ENCODE results near the gene POU5F1. TPM values are rescaled to one million over a fixed set of nuclear protein-coding genes. Genes with fewer than 3 reads are reported as not detected.
"Not testable (repeated sequence)": the region's sequence is repeated elsewhere in the genome, so short reads cannot be mapped to it uniquely, and the experiment has no call there.

The POU5F1 gene
- polyA plus RNA-seq, 2 of the 4 experiments (the other 2 are of a cell fraction), result 2.7 to 2.8 TPM

DNA sequence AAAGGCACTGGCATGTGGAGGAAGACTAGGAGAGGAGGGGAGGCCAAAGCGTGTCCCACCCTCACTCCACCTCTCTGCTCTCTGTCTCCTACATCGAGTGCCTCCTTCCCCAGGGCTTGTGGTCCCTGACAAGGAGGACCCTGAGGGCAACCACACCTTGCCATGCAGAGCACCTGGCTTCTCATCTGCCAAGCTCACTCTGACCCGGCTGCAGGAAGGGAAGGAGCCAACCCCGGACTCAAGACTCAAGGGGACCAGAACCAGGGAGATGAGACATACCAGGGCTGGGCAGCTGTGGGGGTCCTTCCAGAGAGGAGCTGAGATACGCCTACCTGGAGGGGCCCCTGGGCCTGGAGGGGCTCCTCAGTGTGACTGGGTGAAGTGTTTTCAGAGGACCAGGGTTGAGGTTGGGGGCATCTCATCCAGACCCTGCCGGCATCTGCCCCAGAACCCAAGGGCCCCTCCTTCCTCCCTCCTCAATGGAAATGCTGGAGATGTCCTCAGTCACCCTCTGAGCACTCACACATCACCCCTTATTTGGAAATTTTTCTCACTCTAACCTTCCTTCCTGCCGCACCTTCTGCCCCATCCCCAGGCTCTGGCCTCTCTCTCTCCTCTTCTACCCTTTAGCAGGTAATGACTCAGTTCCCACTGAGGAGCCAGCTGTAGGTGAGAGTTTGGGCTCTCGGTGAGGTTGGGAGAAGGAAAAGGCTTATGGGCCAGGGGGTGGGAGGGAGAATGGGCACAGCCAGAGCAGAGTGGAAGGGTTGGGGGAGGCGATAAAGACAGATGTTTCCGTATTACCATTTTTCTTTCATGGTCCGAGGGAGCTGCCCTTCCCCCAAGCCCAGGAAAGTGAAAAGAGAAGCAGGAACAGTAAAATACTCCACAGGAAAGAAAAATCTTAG is 32.0 kb upstream of the POU5F1 start:
- H3K9me3 ChIP-seq, result no peaks in the 10 kb centered on the region
- H3K27ac ChIP-seq, result peak overlapping the region in 1 of 2 experiments; percentile 87; a peak in 4 of 6 replicates
- no peak for DNase-seq (ENCODE audit: low read depth in 1 of 2, low spot score in 1 of 2)
- H3K4me3 ChIP-seq, result no peak overlapping the region
- ChIA-PET CTCF (interaction anchor here (1.0 kb wide), 1 partner anchor 10 kb away, joined by 4 read pairs; no protein-coding TSS in a partner anchor), POLR2A (no interaction called here)
- TF ChIP-seq PHF8 (IDR thresholded peaks at IDR 0.05; ENCODE audit: borderline replicate concordance, low read depth) (no peak), BHLHE40 (IDR thresholded peaks at IDR 0.05; ENCODE audit: low read depth, low read length) (no peak), NR3C1 (IDR thresholded peaks at IDR 0.05) (no peak), RARB (CRISPR knock-in tag; IDR thresholded peaks at IDR 0.05) (no peak), HOXB5 (CRISPR knock-in tag; IDR thresholded peaks at IDR 0.05) (no peak), JUNB (IDR thresholded peaks at IDR 0.05) (no peak), MYC (IDR thresholded peaks at IDR 0.05; ENCODE audit: borderline replicate concordance, low read length) (no peak)
- TF ChIP-seq, protein P1, sequence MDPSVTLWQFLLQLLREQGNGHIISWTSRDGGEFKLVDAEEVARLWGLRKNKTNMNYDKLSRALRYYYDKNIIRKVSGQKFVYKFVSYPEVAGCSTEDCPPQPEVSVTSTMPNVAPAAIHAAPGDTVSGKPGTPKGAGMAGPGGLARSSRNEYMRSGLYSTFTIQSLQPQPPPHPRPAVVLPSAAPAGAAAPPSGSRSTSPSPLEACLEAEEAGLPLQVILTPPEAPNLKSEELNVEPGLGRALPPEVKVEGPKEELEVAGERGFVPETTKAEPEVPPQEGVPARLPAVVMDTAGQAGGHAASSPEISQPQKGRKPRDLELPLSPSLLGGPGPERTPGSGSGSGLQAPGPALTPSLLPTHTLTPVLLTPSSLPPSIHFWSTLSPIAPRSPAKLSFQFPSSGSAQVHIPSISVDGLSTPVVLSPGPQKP (IDR thresholded peaks at IDR 0.05; ENCODE audit: low read depth, low read length), result no peak
- peaks cover 14% of the 10 kb centered on the region for H3K4me1 ChIP-seq
- peak overlapping the region; percentile 96 for H3K4me2 ChIP-seq
- no peak for FAIRE-seq
- no peak for ATAC-seq
- 74% methylated on average over 10 of the region's 11 CpGs for WGBS (ENCODE audit: missing lambda C conversion rate)

DNA sequence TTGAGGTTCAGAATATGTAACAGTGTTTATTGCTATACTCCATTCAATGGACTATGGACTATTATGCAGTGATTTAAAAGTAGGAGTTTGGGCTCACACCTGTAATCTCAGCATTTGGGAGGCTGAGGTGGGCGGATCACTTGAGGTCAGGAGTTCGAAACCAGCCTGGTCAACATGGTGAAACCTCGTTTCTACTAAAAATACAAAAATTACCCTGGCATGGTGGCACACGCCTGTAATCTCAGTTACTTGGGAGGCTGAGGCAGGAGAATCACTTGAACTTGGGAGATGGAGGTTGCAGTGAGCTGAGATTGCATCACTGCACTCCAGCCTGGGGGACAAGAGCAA is 28.6 kb upstream of the POU5F1 start:
- DNase-seq (ENCODE audit: low read depth in 1 of 2, low spot score in 1 of 2); FAIRE-seq; H3K9me3 ChIP-seq; H3K4me2 ChIP-seq; POLR2A ChIA-PET; ATAC-seq; H3K4me3 ChIP-seq; H3K27ac ChIP-seq: not testable (repeated sequence)
- H3K4me1 ChIP-seq, result peaks cover 14% of the 10 kb centered on the region
- CTCF ChIA-PET, result interaction anchor here (2.4 kb wide), 1 partner anchor 168 kb away, joined by 12 read pairs; no protein-coding TSS in a partner anchor
- WGBS (ENCODE audit: missing lambda C conversion rate), result 100% methylated on average over 4 of the region's 4 CpGs

DNA sequence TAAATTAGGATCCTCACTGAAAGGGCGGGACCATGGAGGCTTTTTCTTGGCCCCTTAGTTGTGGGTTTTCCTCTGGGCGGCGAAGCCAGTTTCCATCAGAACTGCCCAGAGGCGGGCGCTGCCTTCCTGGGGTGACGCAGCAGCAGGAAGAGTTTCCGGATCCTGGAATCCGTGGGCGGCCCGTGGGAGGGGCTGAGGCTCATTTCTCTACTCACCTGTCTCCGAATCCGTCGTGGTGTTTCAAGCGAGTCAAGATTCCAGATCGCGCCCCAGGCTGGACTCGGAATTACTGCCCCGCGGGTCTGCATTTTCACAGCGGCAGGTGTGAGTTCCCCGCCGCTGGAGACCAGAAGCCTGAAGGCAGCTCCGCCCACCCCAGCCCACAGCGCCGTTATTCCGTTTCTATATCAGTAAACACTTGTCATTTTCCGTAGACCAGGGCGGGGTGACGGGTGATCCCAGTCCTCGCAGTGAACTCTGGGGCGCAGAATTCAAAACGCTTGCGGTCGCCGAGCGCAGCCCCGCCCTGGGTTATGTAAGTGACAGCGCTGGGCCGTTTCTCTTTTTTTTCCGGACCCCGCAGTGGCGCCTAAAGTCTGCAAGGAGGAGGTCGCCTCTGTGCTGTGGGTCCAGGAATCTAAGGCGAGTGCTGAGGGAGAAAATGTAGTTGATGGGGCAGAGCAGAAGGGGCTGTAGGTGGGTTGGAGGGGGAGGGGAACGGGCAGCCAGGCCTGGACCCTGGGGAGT is 27.2 kb upstream of the POU5F1 start:
- Histone ChIP-seq H3K4me2 (peak overlapping the region; percentile 80), H3K9me3 (no peaks in the 10 kb centered on the region), H3K4me1 (peaks cover 3% of the 10 kb centered on the region), H3K27ac (peak overlapping the region; percentile 84 to 96), H3K4me3 (peak overlapping the region; percentile 68)
- TF ChIP-seq RARB (CRISPR knock-in tag; IDR thresholded peaks at IDR 0.05) (no peak), MAFK (IDR thresholded peaks at IDR 0.05; ENCODE audit: partially characterized antibody) (no peak), PHF8 (IDR thresholded peaks at IDR 0.05; ENCODE audit: borderline replicate concordance, low read depth) (peak; percentile 33; the same call in 1 of the 2 replicates), FOSB (CRISPR knock-in tag; IDR thresholded peaks at IDR 0.05) (no peak), FOSL2 (IDR thresholded peaks at IDR 0.05) (0 out of 2 replicates have a peak, but pooled peaks have one; percentile 7), FOSL2 (CRISPR knock-in tag; IDR thresholded peaks at IDR 0.05) (no peak; the same call in 1 of the 2 replicates), NR3C1 (IDR thresholded peaks at IDR 0.05) (no peak), NPAS2 (CRISPR knock-in tag; IDR thresholded peaks at IDR 0.05; ENCODE audit: borderline replicate concordance) (no peak), POLR2A (IDR thresholded peaks at IDR 0.05; ENCODE audit: low read length) (peak; percentile 30; the same call in 1 of the 2 replicates), ESRRA (IDR thresholded peaks at IDR 0.05; ENCODE audit: borderline replicate concordance, low read length) (no peak), NFE2L2 (conservative IDR thresholded peaks at IDR 0.05; ENCODE audit: low read length) (no peak), CEBPB (IDR thresholded peaks at IDR 0.05) (no peak), JUN (IDR thresholded peaks at IDR 0.05) (peak in 1 of 2 experiments; percentile 35; a peak in 1 of 5 replicates), HDAC2 (IDR thresholded peaks at IDR 0.05) (no peak)
- TF ChIP-seq, protein P2, sequence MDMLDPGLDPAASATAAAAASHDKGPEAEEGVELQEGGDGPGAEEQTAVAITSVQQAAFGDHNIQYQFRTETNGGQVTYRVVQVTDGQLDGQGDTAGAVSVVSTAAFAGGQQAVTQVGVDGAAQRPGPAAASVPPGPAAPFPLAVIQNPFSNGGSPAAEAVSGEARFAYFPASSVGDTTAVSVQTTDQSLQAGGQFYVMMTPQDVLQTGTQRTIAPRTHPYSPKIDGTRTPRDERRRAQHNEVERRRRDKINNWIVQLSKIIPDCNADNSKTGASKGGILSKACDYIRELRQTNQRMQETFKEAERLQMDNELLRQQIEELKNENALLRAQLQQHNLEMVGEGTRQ (IDR thresholded peaks at IDR 0.05), result no peak
- TF ChIP-seq, protein P3, sequence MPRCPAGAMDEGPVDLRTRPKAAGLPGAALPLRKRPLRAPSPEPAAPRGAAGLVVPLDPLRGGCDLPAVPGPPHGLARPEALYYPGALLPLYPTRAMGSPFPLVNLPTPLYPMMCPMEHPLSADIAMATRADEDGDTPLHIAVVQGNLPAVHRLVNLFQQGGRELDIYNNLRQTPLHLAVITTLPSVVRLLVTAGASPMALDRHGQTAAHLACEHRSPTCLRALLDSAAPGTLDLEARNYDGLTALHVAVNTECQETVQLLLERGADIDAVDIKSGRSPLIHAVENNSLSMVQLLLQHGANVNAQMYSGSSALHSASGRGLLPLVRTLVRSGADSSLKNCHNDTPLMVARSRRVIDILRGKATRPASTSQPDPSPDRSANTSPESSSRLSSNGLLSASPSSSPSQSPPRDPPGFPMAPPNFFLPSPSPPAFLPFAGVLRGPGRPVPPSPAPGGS (IDR thresholded peaks at IDR 0.05), result 0 out of 3 replicates have a peak, but pooled peaks have one; percentile 18
- TF ChIP-seq, protein P4, sequence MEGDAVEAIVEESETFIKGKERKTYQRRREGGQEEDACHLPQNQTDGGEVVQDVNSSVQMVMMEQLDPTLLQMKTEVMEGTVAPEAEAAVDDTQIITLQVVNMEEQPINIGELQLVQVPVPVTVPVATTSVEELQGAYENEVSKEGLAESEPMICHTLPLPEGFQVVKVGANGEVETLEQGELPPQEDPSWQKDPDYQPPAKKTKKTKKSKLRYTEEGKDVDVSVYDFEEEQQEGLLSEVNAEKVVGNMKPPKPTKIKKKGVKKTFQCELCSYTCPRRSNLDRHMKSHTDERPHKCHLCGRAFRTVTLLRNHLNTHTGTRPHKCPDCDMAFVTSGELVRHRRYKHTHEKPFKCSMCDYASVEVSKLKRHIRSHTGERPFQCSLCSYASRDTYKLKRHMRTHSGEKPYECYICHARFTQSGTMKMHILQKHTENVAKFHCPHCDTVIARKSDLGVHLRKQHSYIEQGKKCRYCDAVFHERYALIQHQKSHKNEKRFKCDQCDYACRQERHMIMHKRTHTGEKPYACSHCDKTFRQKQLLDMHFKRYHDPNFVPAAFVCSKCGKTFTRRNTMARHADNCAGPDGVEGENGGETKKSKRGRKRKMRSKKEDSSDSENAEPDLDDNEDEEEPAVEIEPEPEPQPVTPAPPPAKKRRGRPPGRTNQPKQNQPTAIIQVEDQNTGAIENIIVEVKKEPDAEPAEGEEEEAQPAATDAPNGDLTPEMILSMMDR (IDR thresholded peaks at IDR 0.05), result no peak
- FAIRE-seq (no peak), DNase-seq (ENCODE audit: low read depth in 1 of 2, low spot score in 1 of 2) (peak; percentile 40 to 83), ATAC-seq (peak; percentile 89 to 94)
- POLR2A ChIA-PET, result interaction anchor here (1.0 kb wide), 1 partner anchor 169 kb away, joined by 5 read pairs; no protein-coding TSS in a partner anchor
- whole genome bisulfite sequencing (ENCODE audit: missing lambda C conversion rate), result 3% methylated on average over 22 of the region's 45 CpGs
- CTCF ChIA-PET, result interaction anchor here (1.2 to 7.5 kb wide), 9 partner anchors 11 to 168 kb away, joined by 3 to 72 read pairs (median 4); partner anchors contain the start of gene PSORS1C2
